Stimulated activated naive CD8-positive, alpha-beta T cell treated with anti-CD3 and anti-CD28 coated beads, Interleukin-15, amount 100 ng/mL, for 72 hours (primary cell): ENCODE results near the gene HS3ST6.
"Not testable (repeated sequence)": the region's sequence is repeated elsewhere in the genome, so short reads cannot be mapped to it uniquely, and the experiment has no call there.

Source experiments
- ATAC-seq: fragments of 150-1000 bp; cut with Tn5 transposase; 2 replicates; pipeline ENCODE4 v1.10.0; 2021; ENCODE audit warnings: mild to moderate bottlenecking, moderate library complexity
- DNase-seq, 2 donors: peaks; one replicate each; pipeline ENCODE4 v3.0.0; 2021 to 2022
- H3K27ac Mint-ChIP-seq, 2 donors: one replicate each; pipeline ENCODE4 v1.8.0; 2022; ENCODE audit warnings: mild to moderate bottlenecking in 2 of 2, mixed read lengths in 2 of 2, moderate library complexity in 2 of 2
- H3K27me3 Mint-ChIP-seq: one replicate; pipeline ENCODE4 v1.8.0; 2022; ENCODE audit warnings: mixed read lengths
- H3K4me1 Mint-ChIP-seq: one replicate; pipeline ENCODE4 v1.8.0; 2022; ENCODE audit warnings: mild to moderate bottlenecking, mixed read lengths
- H3K4me3 Mint-ChIP-seq, 2 donors: one replicate each; pipeline ENCODE4 v1.8.0; 2022; ENCODE audit warnings: mild to moderate bottlenecking in 2 of 2, mixed read lengths in 2 of 2, moderate library complexity in 1 of 2
- H3K9me3 Mint-ChIP-seq, 2 donors: one replicate each; pipeline ENCODE4 v1.8.0; 2022; ENCODE audit warnings: mixed read lengths in 2 of 2

Gene HS3ST6

GRCh38 chr16:1920727-1921171 lies 2.5 kb upstream of the HS3ST6 start:
- peak; percentile 61 for ATAC-seq
- H3K27ac Mint-ChIP-seq = no peak overlapping the region
- DNase-seq = no peak
- no peaks in the 10 kb centered on the region for H3K9me3 Mint-ChIP-seq
- peaks cover 89% of the 10 kb centered on the region for H3K27me3 Mint-ChIP-seq
- H3K4me3 Mint-ChIP-seq = no peak overlapping the region
- peaks cover 23% of the 10 kb centered on the region for H3K4me1 Mint-ChIP-seq

GRCh38 chr16:1920122-1920521 lies 1.9 kb upstream of the HS3ST6 start:
- not testable (repeated sequence) for H3K27ac Mint-ChIP-seq, H3K4me3 Mint-ChIP-seq, ATAC-seq, DNase-seq, H3K9me3 Mint-ChIP-seq
- Mint-ChIP-seq H3K27me3 (peaks cover 95% of the 10 kb centered on the region), H3K4me1 (peaks cover 23% of the 10 kb centered on the region)

- H3K27me3 Mint-ChIP-seq = peaks cover 96% of the 10 kb centered on the region
- ATAC-seq = no peak
- DNase-seq = no peak
Observed at GRCh38 chr16:1919327-1919998, 1.2 kb upstream of the HS3ST6 start.

DNA sequence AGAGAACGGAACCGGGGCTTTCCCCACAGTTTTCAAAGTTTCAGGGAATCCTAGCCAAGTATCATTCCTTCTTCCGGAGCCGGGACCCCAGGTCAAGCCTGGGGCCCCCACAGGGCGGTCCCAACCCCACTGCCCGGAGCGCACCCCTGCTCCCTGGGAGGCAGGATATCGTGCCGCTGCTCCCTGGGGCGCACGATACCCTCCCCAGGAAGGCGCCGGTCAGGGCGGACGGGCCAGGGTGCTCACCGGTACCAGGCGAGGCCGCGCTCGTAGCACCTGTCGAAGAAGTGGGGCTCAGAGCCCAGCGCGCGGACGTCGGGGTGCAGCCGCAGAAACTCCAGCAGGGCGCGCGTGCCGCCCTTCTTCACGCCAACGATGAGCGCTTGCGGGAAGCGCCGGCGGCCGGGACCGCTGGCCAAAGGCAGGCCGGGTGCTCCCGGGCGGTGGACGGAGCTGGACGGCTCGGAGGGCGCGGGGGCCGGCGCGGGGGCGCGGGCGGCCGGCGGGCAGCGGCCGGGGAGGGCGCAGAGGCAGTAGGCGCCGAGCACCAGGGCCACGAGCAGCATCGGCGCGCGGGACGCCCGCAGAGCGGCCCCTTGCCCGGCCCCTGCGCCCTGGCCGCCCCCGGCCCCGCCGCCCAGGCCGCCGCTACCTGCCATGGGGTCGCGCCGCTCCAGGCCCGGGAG lies 407 bp downstream of the HS3ST6 start:
- no peak for DNase-seq
- Mint-ChIP-seq H3K9me3 (no peaks in the 10 kb centered on the region), H3K4me3 (no peak overlapping the region), H3K4me1 (peaks cover 10% of the 10 kb centered on the region), H3K27me3 (peaks cover 88% of the 10 kb centered on the region), H3K27ac (no peak overlapping the region)
- no peak for ATAC-seq

More at GRCh38 chr16:1919327-1919998, 1.2 kb upstream of the HS3ST6 start:
- H3K27ac Mint-ChIP-seq = no peak overlapping the region
- H3K9me3 Mint-ChIP-seq = no peaks in the 10 kb centered on the region
- H3K4me1 Mint-ChIP-seq = peaks cover 23% of the 10 kb centered on the region
- H3K4me3 Mint-ChIP-seq = no peak overlapping the region

GRCh38 chr16:1917056-1917664 lies 1.1 kb downstream of the HS3ST6 start:
- H3K9me3 Mint-ChIP-seq = no peaks in the 10 kb centered on the region

DNA sequence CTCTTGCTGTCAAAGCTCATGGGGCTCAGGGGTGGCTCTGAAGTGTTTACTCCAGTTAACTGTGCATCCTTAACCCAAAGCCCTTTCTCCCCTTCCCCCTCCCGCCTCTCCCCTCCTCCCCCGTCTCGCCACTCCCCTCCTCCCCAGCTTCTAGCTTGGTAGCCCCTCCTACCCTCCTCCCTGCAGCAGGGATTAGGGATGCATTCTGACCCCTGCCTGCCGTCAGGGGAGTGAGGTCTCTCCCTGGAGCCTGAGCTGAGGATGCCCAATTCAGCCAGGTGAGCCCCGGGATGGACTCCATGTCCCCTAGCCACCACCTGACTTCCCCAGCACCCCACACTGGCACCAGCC lies 1.6 kb downstream of the HS3ST6 start:
- ATAC-seq (no peak), DNase-seq (no peak)
- H3K27ac Mint-ChIP-seq = no peak overlapping the region
- H3K9me3 Mint-ChIP-seq = no peaks in the 10 kb centered on the region
- H3K4me3 Mint-ChIP-seq = no peak overlapping the region
- peaks cover 8% of the 10 kb centered on the region for H3K4me1 Mint-ChIP-seq
- H3K27me3 Mint-ChIP-seq = peaks cover 76% of the 10 kb centered on the region

More at GRCh38 chr16:1917056-1917664, 1.1 kb downstream of the HS3ST6 start:
- no peak for ATAC-seq
- peaks cover 8% of the 10 kb centered on the region for H3K4me1 Mint-ChIP-seq
- DNase-seq = no peak
- no peak overlapping the region for H3K4me3 Mint-ChIP-seq
- peaks cover 82% of the 10 kb centered on the region for H3K27me3 Mint-ChIP-seq
- H3K27ac Mint-ChIP-seq = no peak overlapping the region

- H3K4me1 Mint-ChIP-seq = peaks cover 7% of the 10 kb centered on the region
- H3K27me3 Mint-ChIP-seq = peaks cover 70% of the 10 kb centered on the region
- H3K4me3 Mint-ChIP-seq = no peak overlapping the region
- no peaks in the 10 kb centered on the region for H3K9me3 Mint-ChIP-seq
- DNase-seq = no peak
- ATAC-seq = no peak
- no peak overlapping the region for H3K27ac Mint-ChIP-seq
Observed at GRCh38 chr16:1915732-1916639, 2.2 kb downstream of the HS3ST6 start.

DNA sequence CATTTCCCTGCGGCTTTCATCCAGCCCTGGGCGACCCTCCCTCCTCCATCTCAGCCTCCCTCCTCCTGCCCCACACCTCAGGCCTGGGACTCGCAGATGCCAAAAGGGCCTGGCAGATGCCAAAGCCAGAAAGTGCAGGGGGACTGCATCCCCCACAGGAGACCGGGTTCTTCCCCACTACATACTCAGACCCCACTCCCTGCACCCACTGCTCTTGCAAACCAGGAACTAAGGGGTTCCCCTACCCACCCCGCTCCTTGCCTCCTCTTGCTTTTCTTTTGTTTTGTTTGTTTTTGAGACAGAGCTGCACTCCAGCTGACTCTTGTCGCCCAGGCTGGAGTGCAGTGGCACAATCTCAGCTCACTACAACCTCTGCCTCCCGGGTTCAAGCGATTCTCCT lies 3.2 kb downstream of the HS3ST6 start:
- DNase-seq = no peak
- H3K4me1 Mint-ChIP-seq = no peaks in the 10 kb centered on the region
- no peak overlapping the region for H3K4me3 Mint-ChIP-seq
- no peak overlapping the region for H3K27ac Mint-ChIP-seq
- no peaks in the 10 kb centered on the region for H3K9me3 Mint-ChIP-seq
- no peak for ATAC-seq
- H3K27me3 Mint-ChIP-seq = peaks cover 60% of the 10 kb centered on the region

- Mint-ChIP-seq H3K27me3 (peaks cover 55% of the 10 kb centered on the region), H3K4me3 (no peak overlapping the region), H3K9me3 (no peaks in the 10 kb centered on the region), H3K27ac (no peak overlapping the region), H3K4me1 (no peaks in the 10 kb centered on the region)
- ATAC-seq (peak; percentile 7), DNase-seq (no peak)
Observed at GRCh38 chr16:1914084-1914608, 4.1 kb downstream of the HS3ST6 start.

GRCh38 chr16:1913327-1914083 lies 4.7 kb downstream of the HS3ST6 start:
- peak; percentile 27 for ATAC-seq
- no peak for DNase-seq
- no peak overlapping the region for H3K27ac Mint-ChIP-seq
- no peaks in the 10 kb centered on the region for H3K9me3 Mint-ChIP-seq
- H3K4me3 Mint-ChIP-seq = no peak overlapping the region
- peaks cover 55% of the 10 kb centered on the region for H3K27me3 Mint-ChIP-seq
- no peaks in the 10 kb centered on the region for H3K4me1 Mint-ChIP-seq

- Mint-ChIP-seq H3K9me3 (no peaks in the 10 kb centered on the region), H3K4me3 (no peak overlapping the region), H3K27me3 (peaks cover 51% of the 10 kb centered on the region), H3K4me1 (no peaks in the 10 kb centered on the region), H3K27ac (no peak overlapping the region)
- DNase-seq = no peak
- no peak for ATAC-seq
Observed at GRCh38 chr16:1912215-1912543, 6.0 kb downstream of the HS3ST6 start.

- no peak for DNase-seq
- ATAC-seq = no peak
- Mint-ChIP-seq H3K27ac (no peak overlapping the region), H3K4me1 (no peaks in the 10 kb centered on the region), H3K4me3 (no peak overlapping the region), H3K9me3 (no peaks in the 10 kb centered on the region), H3K27me3 (peaks cover 51% of the 10 kb centered on the region)
Observed at GRCh38 chr16:1911467-1912214, 6.6 kb downstream of the HS3ST6 start.

DNA sequence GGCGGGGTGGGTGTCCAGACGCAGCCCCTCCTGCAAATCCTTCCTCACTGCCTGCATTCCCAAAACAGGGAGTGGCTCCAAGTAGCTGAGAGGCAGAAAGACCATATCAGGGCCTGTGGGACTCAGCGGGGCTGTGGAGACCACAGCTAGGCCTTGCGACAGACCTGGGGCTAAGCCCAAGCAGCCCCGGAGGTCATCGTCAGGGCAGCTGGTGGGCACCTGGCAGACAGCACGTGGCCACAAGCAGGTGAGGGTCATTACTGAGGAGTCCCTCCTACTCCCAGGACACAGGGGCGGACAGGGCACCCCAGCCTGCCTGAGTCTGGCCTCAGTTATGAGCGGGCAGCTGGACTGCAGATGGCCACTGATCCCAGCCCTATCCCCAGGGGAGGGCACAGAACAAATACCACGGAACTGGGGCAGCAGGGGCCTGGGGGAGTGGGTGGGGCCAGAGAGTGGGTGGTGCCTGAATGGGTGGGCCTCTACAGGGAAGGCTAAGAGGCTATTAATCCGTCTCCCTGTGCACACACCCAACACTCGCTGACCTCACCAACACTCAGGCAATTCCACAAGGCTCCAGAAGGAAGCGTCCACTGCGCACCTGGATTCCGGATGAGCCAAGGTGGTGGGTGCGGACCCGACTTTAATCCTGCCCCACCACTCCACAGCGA lies 8.5 kb downstream of the HS3ST6 start:
- H3K27ac Mint-ChIP-seq = no peak overlapping the region
- ATAC-seq = no peak
- H3K4me1 Mint-ChIP-seq = no peaks in the 10 kb centered on the region

GRCh38 chr16:1908983-1909382 lies 9.2 kb downstream of the HS3ST6 start:
- Mint-ChIP-seq H3K27me3 (peaks cover 41% of the 10 kb centered on the region), H3K4me1 (no peaks in the 10 kb centered on the region), H3K9me3 (no peaks in the 10 kb centered on the region), H3K4me3 (no peak overlapping the region), H3K27ac (no peak overlapping the region)
- DNase-seq (no peak), ATAC-seq (no peak)

More for the DNA sequence above, 8.5 kb downstream of the HS3ST6 start:
- H3K9me3 Mint-ChIP-seq = no peaks in the 10 kb centered on the region
- no peak overlapping the region for H3K4me3 Mint-ChIP-seq
- peaks cover 43% of the 10 kb centered on the region for H3K27me3 Mint-ChIP-seq
- DNase-seq = no peak
